Astrocyte of the cerebellum (primary cell): ENCODE measurements around the gene SLC18A2.

Experiments
- DNase-seq: peaks from one replicate; pipeline ENCODE4 v3.0.0-alpha.2; 2011; ENCODE audit warnings: low read depth
- H3K4me3 ChIP-seq: 2 replicates; pipeline ENCODE4 v1.5.1; 2011; ENCODE audit warnings: mild to moderate bottlenecking, low read depth, low read length, moderate library complexity
- CTCF ChIP-seq: IDR thresholded peaks from 2 replicates; pipeline ENCODE4 v1.5.1; 2012; ENCODE audit warnings: low read length, low read depth, moderate library complexity, mild to moderate bottlenecking; ENCODE audit errors: missing control alignments
- in situ Hi-C: cut with HindIII; loops from 2 replicates; pipeline ENCODE4 v1.10.0; 2017; ENCODE audit warnings: low sequenced_read_pairs

Gene SLC18A2

GRCh38 chr10:117242463-117242832, 1.5 kb downstream of the SLC18A2 start:
- in situ Hi-C loops: no loop called here
- no peak for TF ChIP-seq CTCF
- DNase-seq: no peak
- no peak overlapping the region for H3K4me3 ChIP-seq

- no peak for DNase-seq
- in situ Hi-C loops: no loop called here
- TF ChIP-seq CTCF: no peak
- H3K4me3 ChIP-seq: no peak overlapping the region
Measured at GRCh38 chr10:117246997-117247671, 6.2 kb downstream of the SLC18A2 start.

GRCh38 chr10:117248750-117249465, 8.0 kb downstream of the SLC18A2 start:
- in situ Hi-C loops: no loop called here

GRCh38 chr10:117249493-117250093, 8.7 kb downstream of the SLC18A2 start:
- no peak for DNase-seq

More at GRCh38 chr10:117248750-117249465, 8.0 kb downstream of the SLC18A2 start:
- DNase-seq: no peak
- no peak for TF ChIP-seq CTCF
- no peak overlapping the region for H3K4me3 ChIP-seq

GRCh38 chr10:117250411-117250810, 9.5 kb downstream of the SLC18A2 start:
- in situ Hi-C loops: no loop called here
- H3K4me3 ChIP-seq: no peak overlapping the region
- no peak for DNase-seq
- no peak for TF ChIP-seq CTCF

More at GRCh38 chr10:117249493-117250093, 8.7 kb downstream of the SLC18A2 start:
- no peak overlapping the region for H3K4me3 ChIP-seq
- in situ Hi-C loops: no loop called here
- TF ChIP-seq CTCF: no peak

GRCh38 chr10:117253908-117254307, 13.0 kb downstream of the SLC18A2 start:
- no peak for DNase-seq
- in situ Hi-C loops: no loop called here
- H3K4me3 ChIP-seq: no peak overlapping the region
- no peak for TF ChIP-seq CTCF
